Stimulated activated naive CD8-positive, alpha-beta T cell treated with anti-CD3 and anti-CD28 coated beads, Interleukin-15, amount 100 ng/mL, for 72 hours (primary cell): ENCODE measurements around the gene PKD1.
"Not testable (repeated sequence)": the region's sequence is repeated elsewhere in the genome, so short reads cannot be mapped to it uniquely, and the experiment has no call there.

Experiments used
- ATAC-seq: fragments of 150-1000 bp; cut with Tn5 transposase; 2 replicates; pipeline ENCODE4 v1.10.0; 2021; ENCODE audit warnings: mild to moderate bottlenecking, moderate library complexity
- DNase-seq, 2 donors: peaks; one replicate each; pipeline ENCODE4 v3.0.0; 2021 to 2022
- H3K27ac Mint-ChIP-seq, 2 donors: one replicate each; pipeline ENCODE4 v1.8.0; 2022; ENCODE audit warnings: mild to moderate bottlenecking in 2 of 2, mixed read lengths in 2 of 2, moderate library complexity in 2 of 2
- H3K27me3 Mint-ChIP-seq: one replicate; pipeline ENCODE4 v1.8.0; 2022; ENCODE audit warnings: mixed read lengths
- H3K4me1 Mint-ChIP-seq: one replicate; pipeline ENCODE4 v1.8.0; 2022; ENCODE audit warnings: mild to moderate bottlenecking, mixed read lengths
- H3K4me3 Mint-ChIP-seq, 2 donors: one replicate each; pipeline ENCODE4 v1.8.0; 2022; ENCODE audit warnings: mild to moderate bottlenecking in 2 of 2, mixed read lengths in 2 of 2, moderate library complexity in 1 of 2
- H3K9me3 Mint-ChIP-seq, 2 donors: one replicate each; pipeline ENCODE4 v1.8.0; 2022; ENCODE audit warnings: mixed read lengths in 2 of 2

PKD1 gene

GRCh38 chr16:2124694-2125444 lies 10.8 kb downstream of the PKD1 start:
- not testable (repeated sequence) for ATAC-seq, DNase-seq, H3K4me3 Mint-ChIP-seq, H3K27ac Mint-ChIP-seq, H3K27me3 Mint-ChIP-seq, H3K9me3 Mint-ChIP-seq
- peaks cover 55% of the 10 kb centered on the region for H3K4me1 Mint-ChIP-seq

- H3K27me3 Mint-ChIP-seq, DNase-seq, ATAC-seq: not testable (repeated sequence)
These were observed 11.4 kb downstream of the PKD1 start for GRCh38 chr16:2124377-2124693.

GRCh38 chr16:2123706-2124376 lies 11.9 kb downstream of the PKD1 start:
- not testable (repeated sequence) for H3K9me3 Mint-ChIP-seq, H3K27me3 Mint-ChIP-seq, H3K27ac Mint-ChIP-seq, H3K4me3 Mint-ChIP-seq, DNase-seq, ATAC-seq
- H3K4me1 Mint-ChIP-seq = peaks cover 53% of the 10 kb centered on the region

More at GRCh38 chr16:2124377-2124693, 11.4 kb downstream of the PKD1 start:
- peaks cover 55% of the 10 kb centered on the region for H3K4me1 Mint-ChIP-seq
- H3K4me3 Mint-ChIP-seq, H3K27ac Mint-ChIP-seq, H3K9me3 Mint-ChIP-seq: not testable (repeated sequence)

- not testable (repeated sequence) for H3K27me3 Mint-ChIP-seq, H3K4me3 Mint-ChIP-seq, H3K9me3 Mint-ChIP-seq, H3K27ac Mint-ChIP-seq, DNase-seq, ATAC-seq
- peaks cover 45% of the 10 kb centered on the region for H3K4me1 Mint-ChIP-seq
These were observed 12.6 kb downstream of the PKD1 start for GRCh38 chr16:2122934-2123683.

- Mint-ChIP-seq H3K27me3 (no peaks in the 10 kb centered on the region), H3K9me3 (no peaks in the 10 kb centered on the region), H3K27ac (peak overlapping the region in 1 of 2 donors; percentile 82), H3K4me1 (peaks cover 42% of the 10 kb centered on the region), H3K4me3 (no peak overlapping the region)
- no peak for DNase-seq
- no peak for ATAC-seq
These were observed 13.3 kb downstream of the PKD1 start for GRCh38 chr16:2122429-2122828.

- DNase-seq (no peak), ATAC-seq (no peak)
- Mint-ChIP-seq H3K9me3 (no peaks in the 10 kb centered on the region), H3K4me1 (peaks cover 37% of the 10 kb centered on the region), H3K27ac (no peak overlapping the region), H3K27me3 (no peaks in the 10 kb centered on the region), H3K4me3 (no peak overlapping the region)
These were observed 13.8 kb downstream of the PKD1 start for GRCh38 chr16:2121853-2122252.

GRCh38 chr16:2121325-2121724 lies 14.4 kb downstream of the PKD1 start:
- not testable (repeated sequence) for H3K27ac Mint-ChIP-seq, H3K27me3 Mint-ChIP-seq, H3K4me3 Mint-ChIP-seq, H3K9me3 Mint-ChIP-seq, DNase-seq
- peak; percentile 67 for ATAC-seq
- H3K4me1 Mint-ChIP-seq = peaks cover 31% of the 10 kb centered on the region

- not testable (repeated sequence) for DNase-seq, H3K9me3 Mint-ChIP-seq, H3K4me3 Mint-ChIP-seq, ATAC-seq, H3K27ac Mint-ChIP-seq, H3K27me3 Mint-ChIP-seq
- H3K4me1 Mint-ChIP-seq = peaks cover 16% of the 10 kb centered on the region
These were observed 17.6 kb downstream of the PKD1 start for GRCh38 chr16:2117960-2118722.

GRCh38 chr16:2117341-2117740 lies 18.4 kb downstream of the PKD1 start:
- not testable (repeated sequence) for H3K9me3 Mint-ChIP-seq, DNase-seq, H3K27me3 Mint-ChIP-seq, H3K4me3 Mint-ChIP-seq, ATAC-seq, H3K27ac Mint-ChIP-seq
- H3K4me1 Mint-ChIP-seq = peaks cover 16% of the 10 kb centered on the region

- H3K27me3 Mint-ChIP-seq, H3K9me3 Mint-ChIP-seq, H3K4me3 Mint-ChIP-seq, ATAC-seq, DNase-seq, H3K27ac Mint-ChIP-seq: not testable (repeated sequence)
- H3K4me1 Mint-ChIP-seq = peaks cover 11% of the 10 kb centered on the region
These were observed 19.3 kb downstream of the PKD1 start for GRCh38 chr16:2116428-2116827.

- no peaks in the 10 kb centered on the region for H3K9me3 Mint-ChIP-seq
- H3K4me3 Mint-ChIP-seq = no peak overlapping the region
- ATAC-seq = no peak
- H3K27me3 Mint-ChIP-seq = no peaks in the 10 kb centered on the region
- no peak overlapping the region for H3K27ac Mint-ChIP-seq
- DNase-seq = no peak
- H3K4me1 Mint-ChIP-seq = peaks cover 4% of the 10 kb centered on the region
These were observed 20.1 kb downstream of the PKD1 start for GRCh38 chr16:2115591-2115973.

GRCh38 chr16:2114885-2115590 lies 20.7 kb downstream of the PKD1 start:
- ATAC-seq, DNase-seq, H3K4me3 Mint-ChIP-seq, H3K4me1 Mint-ChIP-seq, H3K27me3 Mint-ChIP-seq, H3K9me3 Mint-ChIP-seq, H3K27ac Mint-ChIP-seq: not testable (repeated sequence)

- H3K27me3 Mint-ChIP-seq, H3K9me3 Mint-ChIP-seq, DNase-seq, ATAC-seq, H3K4me1 Mint-ChIP-seq, H3K4me3 Mint-ChIP-seq, H3K27ac Mint-ChIP-seq: not testable (repeated sequence)
These were observed 21.5 kb downstream of the PKD1 start for GRCh38 chr16:2114225-2114624.

- not testable (repeated sequence) for ATAC-seq, H3K4me1 Mint-ChIP-seq, H3K27me3 Mint-ChIP-seq, H3K4me3 Mint-ChIP-seq, DNase-seq, H3K9me3 Mint-ChIP-seq, H3K27ac Mint-ChIP-seq
These were observed 23.1 kb downstream of the PKD1 start for GRCh38 chr16:2112539-2113106.
